HepG2 (cell line): ENCODE measurements around the gene ECHS1. TPM values are rescaled to one million over a fixed set of nuclear protein-coding genes. Genes with fewer than 3 reads are reported as not detected.

ENCODE experiments used
- AKAP8 ChIP-seq: sonication (generic); formaldehyde crosslinking; IDR thresholded peaks from 2 replicates; pipeline ENCODE4 v1.5.1; 2020; ENCODE audit warnings: mild to moderate bottlenecking, missing genetic modification reagents
- ATM ChIP-seq: fragments of 450-650 bp; IDR thresholded peaks from 2 replicates; pipeline ENCODE4 v1.7.1; 2017; ENCODE audit warnings: mild to moderate bottlenecking, borderline replicate concordance
- KLF15 ChIP-seq: sonication (generic); formaldehyde crosslinking; IDR thresholded peaks from 2 replicates; pipeline ENCODE4 v1.8.1; 2023; ENCODE audit warnings: borderline replicate concordance, mild to moderate bottlenecking, inconsistent platforms, missing genetic modification reagents, mixed read lengths
- POLR2AphosphoS5 ChIP-seq: IDR thresholded peaks from 2 replicates; pipeline ENCODE4 v1.6.1; 2012; ENCODE audit warnings: low read depth, low read length
- PRDM15 ChIP-seq: sonication (generic); formaldehyde crosslinking; IDR thresholded peaks from 2 replicates; pipeline ENCODE4 v1.4.0; 2020; ENCODE audit warnings: missing genetic modification reagents
- RBFOX2 ChIP-seq: fragments of 200-400 bp; formaldehyde crosslinking; IDR thresholded peaks from 2 replicates; pipeline ENCODE4 v1.6.1; 2017; ENCODE audit warnings: low read depth, mild to moderate bottlenecking, low read length
- SAFB2 ChIP-seq: sonication (generic); formaldehyde crosslinking; IDR thresholded peaks from 2 replicates; pipeline ENCODE4 v1.5.1; 2020; ENCODE audit warnings: missing genetic modification reagents, low read depth, mild to moderate bottlenecking, borderline replicate concordance
- SALL1 ChIP-seq: sonication (generic); formaldehyde crosslinking; IDR thresholded peaks from 2 replicates; pipeline ENCODE4 v1.8.0; 2022; ENCODE audit warnings: mild to moderate bottlenecking, missing genetic modification reagents
- ZFP82 ChIP-seq: sonication (generic); formaldehyde crosslinking; IDR thresholded peaks from 2 replicates; pipeline ENCODE4 v1.5.1; 2020; ENCODE audit warnings: mild to moderate bottlenecking, missing genetic modification reagents, borderline replicate concordance
- ZFP90 ChIP-seq: sonication (generic); formaldehyde crosslinking; IDR thresholded peaks from 2 replicates; pipeline ENCODE4 v1.8.0; 2022; ENCODE audit warnings: missing genetic modification reagents, mild to moderate bottlenecking, inconsistent platforms, borderline replicate concordance
- ZNF121 ChIP-seq: sonication (generic); formaldehyde crosslinking; IDR thresholded peaks from 2 replicates; pipeline ENCODE4 v1.5.0; 2020; ENCODE audit warnings: mild to moderate bottlenecking, missing genetic modification reagents
- ZNF160 ChIP-seq: sonication (generic); formaldehyde crosslinking; IDR thresholded peaks from 2 replicates; pipeline ENCODE4 v1.8.0; 2022; ENCODE audit warnings: mild to moderate bottlenecking, inconsistent platforms, missing genetic modification reagents
- ZNF788 ChIP-seq: sonication (generic); formaldehyde crosslinking; IDR thresholded peaks from 2 replicates; pipeline ENCODE4 v1.5.0; 2020; ENCODE audit warnings: mild to moderate bottlenecking, missing genetic modification reagents, borderline replicate concordance
- polyA plus RNA-seq, 8 experiments: library from polyadenylated mRNA; depleted of rRNA in 3 of 8; stranded (reverse) in 7 of 8; unstranded in 1 of 8; fragments of >200 nt; fragmentation: Illumina TruSeq in 4 of 8; extraction: Trizol in 4 of 8; gene quantifications; 2 replicates each; pipeline versions ENCODE4 v1.2.1 to v1.2.3, GENCODE V29; 2011 to 2016; ENCODE audit warnings: low read depth in 4 of 8, missing spikeins in 1 of 8, mixed read lengths in 1 of 8; ENCODE audit not compliant: insufficient read depth in 1 of 8
- total RNA-seq, 5 experiments: library from RNA; depleted of rRNA; stranded (reverse); fragments of >200 nt; fragmentation: Illumina TruSeq; extraction: Trizol; gene quantifications; 2 replicates each; pipeline ENCODE4 v1.2.3, GENCODE V29; 2016; ENCODE audit warnings: low read depth in 1 of 5
- TF ChIP-seq, protein P1 (sequence below): IDR thresholded peaks from 2 replicates; pipeline ENCODE4 v1.6.1; 2018; ENCODE audit warnings: missing genetic modification reagents
- TF ChIP-seq, protein P2 (sequence below), 2 experiments: sonication (generic) in 1 of 2; formaldehyde crosslinking in 1 of 2; IDR thresholded peaks; 2 replicates each; pipeline versions ENCODE4 v1.5.1 to v1.6.1; 2011 to 2020; ENCODE audit warnings: borderline replicate concordance in 1 of 2, low read depth in 1 of 2, low read length in 1 of 2, mild to moderate bottlenecking in 1 of 2, missing genetic modification reagents in 1 of 2, moderate library complexity in 1 of 2

ECHS1 gene
- total and polyA plus RNA-seq, 2 of the 13 experiments (the other 11 are each of a cell fraction or from before 2014, with no cell fraction given): 32.7 to 195 TPM

DNA sequence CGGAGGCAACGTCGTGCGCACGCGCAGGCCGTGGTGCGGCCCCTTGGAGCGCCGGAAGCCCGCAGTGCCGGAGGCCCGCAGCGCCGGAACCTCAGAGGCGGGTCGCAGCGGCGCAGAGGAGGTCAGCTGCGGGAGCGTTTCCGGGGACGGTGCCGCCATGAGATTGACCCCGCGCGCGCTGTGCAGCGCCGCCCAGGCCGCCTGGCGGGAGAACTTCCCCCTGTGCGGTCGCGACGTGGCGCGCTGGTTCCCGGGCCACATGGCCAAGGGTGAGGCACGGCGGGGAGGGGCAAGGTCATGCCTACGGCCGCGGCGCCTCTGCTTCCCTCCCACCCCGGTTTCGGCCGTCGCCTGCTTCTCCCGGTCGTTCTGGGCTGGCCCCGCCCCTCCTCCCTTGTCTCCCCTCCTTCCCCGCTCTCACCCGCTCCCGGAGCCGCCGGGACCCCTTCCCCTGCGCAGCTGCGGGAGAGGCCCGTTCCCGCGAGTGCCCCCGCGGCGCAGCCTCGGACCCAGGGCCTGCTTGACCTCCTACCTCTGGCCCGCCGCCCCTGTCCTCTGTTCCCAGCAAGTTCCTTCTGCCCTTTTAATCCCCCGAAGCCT is 21.0 kb upstream of the ECHS1 start, which contains the start of gene MTG1 (continued):
- TF ChIP-seq PRDM15 (CRISPR knock-in tag) (0 out of 2 replicates have a peak, but pooled peaks have one; percentile 24), ZNF121 (CRISPR knock-in tag) (peak; percentile 46; the same call in 1 of the 2 replicates), AKAP8 (CRISPR knock-in tag) (peak; percentile 93), RBFOX2 (peak; percentile 98), POLR2AphosphoS5 (peak; percentile 84), ZNF788 (CRISPR knock-in tag) (peak; percentile 87; the same call in 1 of the 2 replicates), ZFP90 (CRISPR knock-in tag) (0 out of 2 replicates have a peak, but pooled peaks have one; percentile 73), KLF15 (CRISPR knock-in tag) (0 out of 2 replicates have a peak, but pooled peaks have one; percentile 74), ZNF160 (CRISPR knock-in tag) (peak; percentile 90; the same call in 1 of the 2 replicates), SALL1 (CRISPR knock-in tag) (peak; percentile 89), SAFB2 (CRISPR knock-in tag) (peak; percentile 89; the same call in 1 of the 2 replicates), ATM (no peak), ZFP82 (CRISPR knock-in tag) (peak; percentile 97; the same call in 1 of the 2 replicates)
- TF ChIP-seq, protein P1, sequence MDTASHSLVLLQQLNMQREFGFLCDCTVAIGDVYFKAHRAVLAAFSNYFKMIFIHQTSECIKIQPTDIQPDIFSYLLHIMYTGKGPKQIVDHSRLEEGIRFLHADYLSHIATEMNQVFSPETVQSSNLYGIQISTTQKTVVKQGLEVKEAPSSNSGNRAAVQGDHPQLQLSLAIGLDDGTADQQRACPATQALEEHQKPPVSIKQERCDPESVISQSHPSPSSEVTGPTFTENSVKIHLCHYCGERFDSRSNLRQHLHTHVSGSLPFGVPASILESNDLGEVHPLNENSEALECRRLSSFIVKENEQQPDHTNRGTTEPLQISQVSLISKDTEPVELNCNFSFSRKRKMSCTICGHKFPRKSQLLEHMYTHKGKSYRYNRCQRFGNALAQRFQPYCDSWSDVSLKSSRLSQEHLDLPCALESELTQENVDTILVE (CRISPR knock-in tag): peak; percentile 95
- TF ChIP-seq, protein P2, sequence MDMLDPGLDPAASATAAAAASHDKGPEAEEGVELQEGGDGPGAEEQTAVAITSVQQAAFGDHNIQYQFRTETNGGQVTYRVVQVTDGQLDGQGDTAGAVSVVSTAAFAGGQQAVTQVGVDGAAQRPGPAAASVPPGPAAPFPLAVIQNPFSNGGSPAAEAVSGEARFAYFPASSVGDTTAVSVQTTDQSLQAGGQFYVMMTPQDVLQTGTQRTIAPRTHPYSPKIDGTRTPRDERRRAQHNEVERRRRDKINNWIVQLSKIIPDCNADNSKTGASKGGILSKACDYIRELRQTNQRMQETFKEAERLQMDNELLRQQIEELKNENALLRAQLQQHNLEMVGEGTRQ (IDR thresholded peaks at IDR 0.05; ENCODE audit: low read depth, low read length): no peak
- TF ChIP-seq, protein P2 (CRISPR knock-in tag; IDR thresholded peaks at IDR 0.05; ENCODE audit: borderline replicate concordance): no peak
